ENCODE results near the gene PLEKHH3. TPM values are rescaled to one million over a fixed set of nuclear protein-coding genes. Genes with fewer than 3 reads are reported as not detected.

The PLEKHH3 gene
- total and polyA plus RNA-seq, 10 of the 15 experiments (the other 5 are each of a cell fraction or from before 2014, with no cell fraction given) = 0.31 to 38.0 (median 11.0) TPM

DNA sequence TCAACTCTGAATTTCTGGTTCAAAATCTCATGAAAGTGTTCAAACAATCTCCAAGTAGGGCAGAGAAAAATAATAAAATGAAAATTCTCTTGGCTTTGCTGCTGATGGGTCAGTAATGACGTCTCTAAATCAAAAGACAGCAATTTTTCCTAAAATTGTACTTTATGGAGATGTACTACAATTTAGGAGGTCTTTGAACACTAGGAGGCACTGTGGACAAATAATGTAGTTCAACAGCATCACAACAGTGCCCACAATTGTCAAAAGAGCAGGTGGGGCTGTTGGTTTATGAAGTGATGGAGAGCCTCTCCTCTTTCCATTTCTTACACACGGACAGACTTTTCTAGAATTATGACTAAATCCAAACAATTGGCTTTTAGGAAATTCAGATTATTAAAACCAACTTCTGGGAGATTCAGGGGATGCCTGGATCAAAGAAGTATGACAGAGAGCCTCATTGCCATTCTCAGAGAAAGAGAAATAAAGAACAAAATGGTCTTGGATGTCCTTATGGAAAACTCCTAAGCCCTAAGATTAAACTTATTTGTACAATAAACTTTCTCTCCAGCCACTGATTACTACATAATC, 44.3 kb upstream of the PLEKHH3 start:
- no peak overlapping the region for H2AFZ ChIP-seq (ENCODE audit: control insufficient read depth, low read depth, low read length)
- no peak overlapping the region for H3K4me2 ChIP-seq (ENCODE audit: control insufficient read depth, insufficient read depth)
- peaks cover 3 to 17% of the 10 kb centered on the region in 2 experiments for H3K36me3 ChIP-seq (ENCODE audit: control insufficient read depth in 2 of 2, insufficient read depth in 2 of 2, low read length in 1 of 2)
- DNase-seq (ENCODE audit: low read depth, low spot score) (no peak), ATAC-seq (peak; percentile 94), FAIRE-seq (peak; percentile 85)
- H3K27ac ChIP-seq (ENCODE audit: control insufficient read depth, insufficient read depth) = no peak overlapping the region
- ChIA-PET CTCF (interaction anchor here (0.7 to 7.3 kb wide), 9 partner anchors 12 to 171 kb away, joined by 3 to 130 read pairs (median 5); partner anchors contain the start of genes BECN1, PSMC3IP and RAMP2), POLR2A (no interaction called here), SMC1A (ENCODE audit: uncharacterized antibody, unreplicated experiment) (interaction anchor here (0.7 to 4.1 kb wide), 4 partner anchors 25 to 143 kb away, joined by 3 to 22 read pairs (median 6); partner anchors contain the start of gene PSMC3IP), RAD21 (ENCODE audit: unreplicated experiment) (interaction anchor here (1.2 to 1.7 kb wide), 3 partner anchors 41 to 43 kb away, joined by 4 to 8 read pairs (median 5); no protein-coding TSS in a partner anchor)
- 0% methylated on average over 2 of the region's 2 CpGs for WGBS (ENCODE audit: insufficient coverage, insufficient replicate concordance, low lambda C conversion rate, missing lambda C conversion rate)
- no TSS peak for BruUV-seq (replicated peaks)
- no peak overlapping the region for H3K9ac ChIP-seq (ENCODE audit: control insufficient read depth, insufficient read depth, low read length)
- H3K4me1 ChIP-seq (ENCODE audit: control insufficient read depth, insufficient read depth, low read length) = no peaks in the 10 kb centered on the region
- H4K20me1 ChIP-seq (ENCODE audit: control insufficient read depth, insufficient read depth) = no peaks in the 10 kb centered on the region
- H3K4me3 ChIP-seq = no peak overlapping the region
- no peaks in the 10 kb centered on the region for H3K79me2 ChIP-seq (ENCODE audit: control insufficient read depth, insufficient read depth, low read length)
- in situ Hi-C loops (cut with MboI) = loop anchor here (10.0 kb wide), 1 partner anchor 214 kb away; no protein-coding TSS in a partner anchor
- no peaks in the 10 kb centered on the region for H3K9me3 ChIP-seq (replicated peaks; ENCODE audit: control insufficient read depth, insufficient read depth, low read length)
- no peaks in the 10 kb centered on the region for H3K27me3 ChIP-seq (replicated peaks in 1 of 2; ENCODE audit: control insufficient read depth in 2 of 2, insufficient read depth in 2 of 2, low read length in 1 of 2)
- intact Hi-C loops (cut with micrococcal nuclease; ENCODE audit: unreplicated experiment) = loop anchor here (1.0 to 2.0 kb wide), 3 partner anchors 42 to 216 kb away; partner anchors contain the start of gene BECN1
- TF ChIP-seq, protein P1, sequence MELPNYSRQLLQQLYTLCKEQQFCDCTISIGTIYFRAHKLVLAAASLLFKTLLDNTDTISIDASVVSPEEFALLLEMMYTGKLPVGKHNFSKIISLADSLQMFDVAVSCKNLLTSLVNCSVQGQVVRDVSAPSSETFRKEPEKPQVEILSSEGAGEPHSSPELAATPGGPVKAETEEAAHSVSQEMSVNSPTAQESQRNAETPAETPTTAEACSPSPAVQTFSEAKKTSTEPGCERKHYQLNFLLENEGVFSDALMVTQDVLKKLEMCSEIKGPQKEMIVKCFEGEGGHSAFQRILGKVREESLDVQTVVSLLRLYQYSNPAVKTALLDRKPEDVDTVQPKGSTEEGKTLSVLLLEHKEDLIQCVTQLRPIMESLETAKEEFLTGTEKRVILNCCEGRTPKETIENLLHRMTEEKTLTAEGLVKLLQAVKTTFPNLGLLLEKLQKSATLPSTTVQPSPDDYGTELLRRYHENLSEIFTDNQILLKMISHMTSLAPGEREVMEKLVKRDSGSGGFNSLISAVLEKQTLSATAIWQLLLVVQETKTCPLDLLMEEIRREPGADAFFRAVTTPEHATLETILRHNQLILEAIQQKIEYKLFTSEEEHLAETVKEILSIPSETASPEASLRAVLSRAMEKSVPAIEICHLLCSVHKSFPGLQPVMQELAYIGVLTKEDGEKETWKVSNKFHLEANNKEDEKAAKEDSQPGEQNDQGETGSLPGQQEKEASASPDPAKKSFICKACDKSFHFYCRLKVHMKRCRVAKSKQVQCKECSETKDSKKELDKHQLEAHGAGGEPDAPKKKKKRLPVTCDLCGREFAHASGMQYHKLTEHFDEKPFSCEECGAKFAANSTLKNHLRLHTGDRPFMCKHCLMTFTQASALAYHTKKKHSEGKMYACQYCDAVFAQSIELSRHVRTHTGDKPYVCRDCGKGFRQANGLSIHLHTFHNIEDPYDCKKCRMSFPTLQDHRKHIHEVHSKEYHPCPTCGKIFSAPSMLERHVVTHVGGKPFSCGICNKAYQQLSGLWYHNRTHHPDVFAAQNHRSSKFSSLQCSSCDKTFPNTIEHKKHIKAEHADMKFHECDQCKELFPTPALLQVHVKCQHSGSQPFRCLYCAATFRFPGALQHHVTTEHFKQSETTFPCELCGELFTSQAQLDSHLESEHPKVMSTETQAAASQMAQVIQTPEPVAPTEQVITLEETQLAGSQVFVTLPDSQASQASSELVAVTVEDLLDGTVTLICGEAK (IDR thresholded peaks at IDR 0.05; ENCODE audit: borderline replicate concordance) = no peak
- no peak for TF ChIP-seq IKZF2 (IDR thresholded peaks at IDR 0.05)
- TF ChIP-seq ZNF274 (IDR thresholded peaks at IDR 0.05; ENCODE audit: insufficient read depth, insufficient read length) = no peak
- TF ChIP-seq YBX1 (IDR thresholded peaks at IDR 0.05) = no peak
- TF ChIP-seq, protein P2, sequence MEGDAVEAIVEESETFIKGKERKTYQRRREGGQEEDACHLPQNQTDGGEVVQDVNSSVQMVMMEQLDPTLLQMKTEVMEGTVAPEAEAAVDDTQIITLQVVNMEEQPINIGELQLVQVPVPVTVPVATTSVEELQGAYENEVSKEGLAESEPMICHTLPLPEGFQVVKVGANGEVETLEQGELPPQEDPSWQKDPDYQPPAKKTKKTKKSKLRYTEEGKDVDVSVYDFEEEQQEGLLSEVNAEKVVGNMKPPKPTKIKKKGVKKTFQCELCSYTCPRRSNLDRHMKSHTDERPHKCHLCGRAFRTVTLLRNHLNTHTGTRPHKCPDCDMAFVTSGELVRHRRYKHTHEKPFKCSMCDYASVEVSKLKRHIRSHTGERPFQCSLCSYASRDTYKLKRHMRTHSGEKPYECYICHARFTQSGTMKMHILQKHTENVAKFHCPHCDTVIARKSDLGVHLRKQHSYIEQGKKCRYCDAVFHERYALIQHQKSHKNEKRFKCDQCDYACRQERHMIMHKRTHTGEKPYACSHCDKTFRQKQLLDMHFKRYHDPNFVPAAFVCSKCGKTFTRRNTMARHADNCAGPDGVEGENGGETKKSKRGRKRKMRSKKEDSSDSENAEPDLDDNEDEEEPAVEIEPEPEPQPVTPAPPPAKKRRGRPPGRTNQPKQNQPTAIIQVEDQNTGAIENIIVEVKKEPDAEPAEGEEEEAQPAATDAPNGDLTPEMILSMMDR (IDR thresholded peaks at IDR 0.05 in 2 of 3, conservative IDR thresholded peaks at IDR 0.05 in 1 of 3; ENCODE audit: control insufficient read depth in 2 of 3, extremely low read depth in 1 of 3, insufficient read depth in 1 of 3, low read depth in 3 of 3, low read length in 3 of 3) = peak; percentile 61 to 83 (median 78); a peak in 5 of 6 replicates
- no peak for TF ChIP-seq SREBF2 (IDR thresholded peaks at IDR 0.05; ENCODE audit: low read length)
- TF ChIP-seq ATF7 (IDR thresholded peaks at IDR 0.05; ENCODE audit: low read depth) = peak; percentile 45; the same call in 1 of the 2 replicates
- TF ChIP-seq, protein P3, sequence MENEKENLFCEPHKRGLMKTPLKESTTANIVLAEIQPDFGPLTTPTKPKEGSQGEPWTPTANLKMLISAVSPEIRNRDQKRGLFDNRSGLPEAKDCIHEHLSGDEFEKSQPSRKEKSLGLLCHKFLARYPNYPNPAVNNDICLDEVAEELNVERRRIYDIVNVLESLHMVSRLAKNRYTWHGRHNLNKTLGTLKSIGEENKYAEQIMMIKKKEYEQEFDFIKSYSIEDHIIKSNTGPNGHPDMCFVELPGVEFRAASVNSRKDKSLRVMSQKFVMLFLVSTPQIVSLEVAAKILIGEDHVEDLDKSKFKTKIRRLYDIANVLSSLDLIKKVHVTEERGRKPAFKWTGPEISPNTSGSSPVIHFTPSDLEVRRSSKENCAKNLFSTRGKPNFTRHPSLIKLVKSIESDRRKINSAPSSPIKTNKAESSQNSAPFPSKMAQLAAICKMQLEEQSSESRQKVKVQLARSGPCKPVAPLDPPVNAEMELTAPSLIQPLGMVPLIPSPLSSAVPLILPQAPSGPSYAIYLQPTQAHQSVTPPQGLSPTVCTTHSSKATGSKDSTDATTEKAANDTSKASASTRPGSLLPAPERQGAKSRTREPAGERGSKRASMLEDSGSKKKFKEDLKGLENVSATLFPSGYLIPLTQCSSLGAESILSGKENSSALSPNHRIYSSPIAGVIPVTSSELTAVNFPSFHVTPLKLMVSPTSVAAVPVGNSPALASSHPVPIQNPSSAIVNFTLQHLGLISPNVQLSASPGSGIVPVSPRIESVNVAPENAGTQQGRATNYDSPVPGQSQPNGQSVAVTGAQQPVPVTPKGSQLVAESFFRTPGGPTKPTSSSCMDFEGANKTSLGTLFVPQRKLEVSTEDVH (IDR thresholded peaks at IDR 0.05; ENCODE audit: low read depth, partially characterized antibody) = no peak
- no peak for TF ChIP-seq ZNF217 (IDR thresholded peaks at IDR 0.05)
- no peak for TF ChIP-seq MYB (IDR thresholded peaks at IDR 0.05; ENCODE audit: borderline replicate concordance, low read depth, low read length)
- TF ChIP-seq EGR1 (IDR thresholded peaks at IDR 0.05; ENCODE audit: borderline replicate concordance in 1 of 2, low read depth in 2 of 2, low read length in 2 of 2) = no peak
- no peak for TF ChIP-seq MYC (IDR thresholded peaks at IDR 0.05; ENCODE audit: insufficient read depth, insufficient read length, insufficient replicate concordance, low read length, severe bottlenecking)
- TF ChIP-seq TAF1 (IDR thresholded peaks at IDR 0.05; ENCODE audit: borderline replicate concordance, low read depth, low read length) = no peak
- TF ChIP-seq RUNX3 (IDR thresholded peaks at IDR 0.05; ENCODE audit: low read length) = peak; percentile 35; the same call in 1 of the 2 replicates
